CD4-positive, alpha-beta T cell treated with Interferon alpha-2 for 1 hour (primary cell): ENCODE measurements around the gene RTN4RL1.

ENCODE experiments used
- DNase-seq, 2 donors: peaks; one replicate each; pipeline ENCODE4 v3.0.0-alpha.2; 2020 to 2022

The RTN4RL1 gene

GRCh38 chr17:2059547-2060384, 34.6 kb upstream of the RTN4RL1 start:
- no peak for DNase-seq

GRCh38 chr17:2058586-2059546, 33.7 kb upstream of the RTN4RL1 start:
- peak; percentile 65 to 71 for DNase-seq

DNA sequence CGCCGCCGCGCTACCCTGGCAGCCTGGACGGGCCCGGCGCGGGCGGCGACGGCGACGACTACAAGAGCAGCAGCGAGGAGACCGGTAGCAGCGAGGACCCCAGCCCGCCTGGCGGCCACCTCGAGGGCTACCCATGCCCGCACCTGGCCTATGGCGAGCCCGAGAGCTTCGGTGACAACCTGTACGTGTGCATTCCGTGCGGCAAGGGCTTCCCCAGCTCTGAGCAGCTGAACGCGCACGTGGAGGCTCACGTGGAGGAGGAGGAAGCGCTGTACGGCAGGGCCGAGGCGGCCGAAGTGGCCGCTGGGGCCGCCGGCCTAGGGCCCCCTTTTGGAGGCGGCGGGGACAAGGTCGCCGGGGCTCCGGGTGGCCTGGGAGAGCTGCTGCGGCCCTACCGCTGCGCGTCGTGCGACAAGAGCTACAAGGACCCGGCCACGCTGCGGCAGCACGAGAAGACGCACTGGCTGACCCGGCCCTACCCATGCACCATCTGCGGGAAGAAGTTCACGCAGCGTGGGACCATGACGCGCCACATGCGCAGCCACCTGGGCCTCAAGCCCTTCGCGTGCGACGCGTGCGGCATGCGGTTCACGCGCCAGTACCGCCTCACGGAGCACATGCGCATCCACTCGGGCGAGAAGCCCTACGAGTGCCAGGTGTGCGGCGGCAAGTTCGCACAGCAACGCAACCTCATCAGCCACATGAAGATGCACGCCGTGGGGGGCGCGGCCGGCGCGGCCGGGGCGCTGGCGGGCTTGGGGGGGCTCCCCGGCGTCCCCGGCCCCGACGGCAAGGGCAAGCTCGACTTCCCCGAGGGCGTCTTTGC, 32.8 kb upstream of the RTN4RL1 start:
- peak in 1 of 2 donors; percentile 23 for DNase-seq

- no peak for DNase-seq
These were observed 32.1 kb upstream of the RTN4RL1 start for GRCh38 chr17:2057175-2057759.

DNA sequence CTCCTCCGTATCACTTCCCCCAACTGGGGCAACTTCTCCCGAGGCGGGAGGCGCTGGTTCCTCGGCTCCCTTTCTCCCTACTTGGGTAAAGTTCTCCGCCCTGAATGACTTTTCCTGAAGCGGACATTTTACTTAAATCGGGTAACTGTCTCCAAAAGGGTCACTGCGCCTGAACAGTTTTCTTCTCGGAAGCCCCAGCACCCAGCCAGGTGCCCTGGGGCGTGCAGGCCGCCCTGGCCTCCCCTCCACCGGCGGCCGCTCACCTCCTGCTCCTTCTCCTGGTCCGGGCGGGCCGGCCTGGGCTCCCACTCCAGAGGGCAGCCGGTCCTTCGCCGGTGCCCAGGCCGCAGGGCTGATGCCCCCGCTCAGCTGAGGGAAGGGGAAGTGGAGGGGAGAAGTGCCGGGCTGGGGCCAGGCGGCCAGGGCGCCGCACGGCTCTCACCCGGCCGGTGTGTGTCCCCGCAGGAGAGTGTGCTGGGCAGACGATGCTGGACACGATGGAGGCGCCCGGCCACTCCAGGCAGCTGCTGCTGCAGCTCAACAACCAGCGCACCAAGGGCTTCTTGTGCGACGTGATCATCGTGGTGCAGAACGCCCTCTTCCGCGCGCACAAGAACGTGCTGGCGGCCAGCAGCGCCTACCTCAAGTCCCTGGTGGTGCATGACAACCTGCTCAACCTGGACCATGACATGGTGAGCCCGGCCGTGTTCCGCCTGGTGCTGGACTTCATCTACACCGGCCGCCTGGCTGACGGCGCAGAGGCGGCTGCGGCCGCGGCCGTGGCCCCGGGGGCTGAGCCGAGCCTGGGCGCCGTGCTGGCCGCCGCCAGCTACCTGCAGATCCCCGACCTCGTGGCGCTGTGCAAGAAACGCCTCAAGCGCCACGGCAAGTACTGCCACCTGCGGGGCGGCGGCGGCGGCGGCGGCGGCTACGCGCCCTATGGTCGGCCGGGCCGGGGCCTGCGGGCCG, 31.4 kb upstream of the RTN4RL1 start:
- DNase-seq: peak; percentile 41 to 57

DNA sequence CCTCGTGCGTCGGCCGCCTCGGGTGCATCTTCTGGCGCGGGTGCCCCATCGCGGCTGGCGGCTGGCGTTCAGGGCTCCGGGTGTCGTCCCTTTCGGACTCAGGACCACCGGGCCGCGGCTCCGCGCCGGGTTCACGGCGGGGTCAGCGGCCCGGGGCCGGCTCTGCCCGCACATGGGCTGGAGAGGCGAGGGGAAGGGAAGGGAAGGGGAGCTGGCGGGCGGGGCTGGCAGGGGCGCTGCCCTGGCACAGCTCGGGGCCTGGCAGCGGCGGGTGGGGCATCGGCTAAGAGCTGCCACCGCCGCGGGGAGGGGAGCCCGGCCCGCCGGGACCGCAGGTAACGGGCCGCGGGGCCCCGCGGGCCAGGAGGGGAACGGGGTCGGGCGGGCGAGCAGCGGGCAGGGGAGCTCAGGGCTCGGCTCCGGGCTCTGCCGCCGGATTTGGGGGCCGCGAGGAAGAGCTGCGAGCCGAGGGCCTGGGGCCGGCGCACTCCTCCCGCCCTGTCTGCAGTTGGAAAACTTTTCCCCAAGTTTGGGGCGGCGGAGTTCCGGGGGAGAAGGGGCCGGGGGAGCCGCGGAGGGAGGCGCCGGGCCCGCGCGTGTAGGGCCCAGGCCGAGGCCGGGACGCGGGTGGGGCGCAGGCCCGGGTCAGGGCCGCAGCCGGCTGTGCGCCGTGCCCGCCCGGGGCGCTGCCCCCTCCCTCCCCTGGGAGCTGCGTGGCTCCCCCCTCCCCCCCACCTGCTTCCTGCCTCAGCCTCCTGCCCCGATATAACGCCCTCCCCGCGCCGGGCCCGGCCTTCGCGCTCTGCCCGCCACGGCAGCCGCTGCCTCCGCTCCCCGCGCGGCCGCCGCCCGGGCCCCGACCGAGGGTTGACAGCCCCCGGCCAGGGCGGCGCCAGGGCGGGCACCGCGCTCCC, 30.4 kb upstream of the RTN4RL1 start:
- DNase-seq: peak in 1 of 2 donors; percentile 51

DNA sequence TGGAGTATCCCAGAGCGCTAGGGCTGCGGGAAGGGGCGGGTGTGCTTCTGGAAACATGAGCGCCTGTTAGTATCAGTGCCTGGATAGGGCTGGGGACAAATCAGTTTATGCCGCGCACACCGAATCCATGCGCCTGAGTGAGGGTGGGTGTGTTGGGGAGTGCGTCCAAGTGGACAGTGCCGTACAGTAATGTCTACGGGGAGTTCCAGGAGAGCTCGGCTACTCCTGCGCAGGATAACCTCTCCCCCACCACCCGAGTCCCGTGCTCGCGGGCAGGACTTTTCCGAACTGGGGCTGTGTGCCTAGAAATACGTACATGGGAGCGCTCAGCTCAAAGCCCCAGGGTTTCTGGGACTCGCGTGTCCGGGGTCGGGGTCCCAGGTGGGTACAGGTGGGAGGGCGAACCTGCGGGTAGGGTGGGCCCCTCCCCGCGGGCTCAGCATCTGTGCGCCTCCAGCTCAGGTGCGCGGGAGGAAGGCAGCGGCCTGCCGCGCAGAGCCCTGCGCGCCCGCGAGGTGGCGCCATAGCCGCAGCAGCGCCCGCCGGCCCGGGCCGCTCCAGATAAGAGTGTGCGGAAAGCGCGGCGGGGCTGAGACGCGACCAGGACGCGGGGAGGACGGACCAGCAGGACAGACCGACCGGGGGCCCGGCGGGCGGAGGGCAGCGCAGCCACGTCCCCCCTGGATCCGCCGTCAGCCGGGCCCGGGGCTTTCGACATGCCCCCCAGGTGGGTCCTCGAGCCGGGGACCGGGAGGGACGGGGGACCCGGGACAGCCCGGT, 29.6 kb upstream of the RTN4RL1 start, which contains the start of gene HIC1:
TSS of gene HIC1 (plus strand) at position 592 of the 780 bp plus-strand sequence. CDS start 1,588 bp downstream, outside the sequence.
- peak; percentile 74 to 85 for DNase-seq

GRCh38 chr17:2054262-2054511, 29.1 kb upstream of the RTN4RL1 start:
- DNase-seq: no peak

DNA sequence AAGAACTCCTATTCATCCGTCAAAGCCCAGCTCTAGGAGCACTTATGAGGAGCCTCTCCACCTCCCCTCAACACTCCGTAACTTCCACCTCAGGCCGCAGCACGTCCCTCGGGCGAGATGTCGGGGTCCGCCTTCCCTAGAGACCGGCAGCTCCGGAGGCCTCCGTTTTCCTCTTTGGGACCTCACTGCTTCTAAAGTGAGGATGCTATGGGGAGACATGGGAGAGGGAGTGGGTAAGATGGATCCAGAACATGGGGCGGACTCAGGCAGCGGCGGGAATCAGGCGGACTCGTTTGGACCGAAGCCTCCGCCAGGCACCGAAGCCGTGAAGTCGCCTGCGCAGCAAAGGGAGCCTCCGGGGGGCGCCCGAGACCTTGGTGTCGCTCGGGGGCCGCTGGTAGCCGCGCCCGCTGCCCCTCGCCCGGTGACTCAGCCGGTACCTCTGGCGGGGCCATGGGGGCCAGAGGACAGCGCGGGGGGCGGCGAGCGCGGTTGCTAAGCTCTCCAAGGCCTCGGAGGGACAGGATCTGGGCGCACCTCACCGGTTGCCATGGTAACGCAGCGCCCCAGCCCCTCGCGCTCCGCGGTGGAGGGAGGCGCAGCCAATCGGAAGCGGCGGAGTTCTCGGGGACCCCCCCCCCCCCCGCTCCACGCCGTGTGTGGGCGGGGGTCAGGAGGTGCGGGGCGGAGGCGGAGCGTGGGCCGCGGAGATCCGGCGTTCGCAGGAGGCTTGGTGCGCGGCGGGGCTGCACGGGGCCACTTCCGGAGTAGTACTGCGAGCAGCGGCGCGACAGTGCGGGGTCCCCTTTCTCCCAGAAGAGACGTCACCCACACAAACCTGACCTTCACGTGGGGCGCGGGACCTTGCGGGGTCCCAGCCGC, 28.5 kb upstream of the RTN4RL1 start:
- DNase-seq: peak; percentile 79 to 88

GRCh38 chr17:2051933-2052559, 26.9 kb upstream of the RTN4RL1 start:
- no peak for DNase-seq

- peak in 1 of 2 donors; percentile 38 for DNase-seq
These were observed 26.2 kb upstream of the RTN4RL1 start for GRCh38 chr17:2051061-2051932.

- DNase-seq: peak; percentile 70 to 85
These were observed 25.3 kb upstream of the RTN4RL1 start for GRCh38 chr17:2050300-2051060.

DNA sequence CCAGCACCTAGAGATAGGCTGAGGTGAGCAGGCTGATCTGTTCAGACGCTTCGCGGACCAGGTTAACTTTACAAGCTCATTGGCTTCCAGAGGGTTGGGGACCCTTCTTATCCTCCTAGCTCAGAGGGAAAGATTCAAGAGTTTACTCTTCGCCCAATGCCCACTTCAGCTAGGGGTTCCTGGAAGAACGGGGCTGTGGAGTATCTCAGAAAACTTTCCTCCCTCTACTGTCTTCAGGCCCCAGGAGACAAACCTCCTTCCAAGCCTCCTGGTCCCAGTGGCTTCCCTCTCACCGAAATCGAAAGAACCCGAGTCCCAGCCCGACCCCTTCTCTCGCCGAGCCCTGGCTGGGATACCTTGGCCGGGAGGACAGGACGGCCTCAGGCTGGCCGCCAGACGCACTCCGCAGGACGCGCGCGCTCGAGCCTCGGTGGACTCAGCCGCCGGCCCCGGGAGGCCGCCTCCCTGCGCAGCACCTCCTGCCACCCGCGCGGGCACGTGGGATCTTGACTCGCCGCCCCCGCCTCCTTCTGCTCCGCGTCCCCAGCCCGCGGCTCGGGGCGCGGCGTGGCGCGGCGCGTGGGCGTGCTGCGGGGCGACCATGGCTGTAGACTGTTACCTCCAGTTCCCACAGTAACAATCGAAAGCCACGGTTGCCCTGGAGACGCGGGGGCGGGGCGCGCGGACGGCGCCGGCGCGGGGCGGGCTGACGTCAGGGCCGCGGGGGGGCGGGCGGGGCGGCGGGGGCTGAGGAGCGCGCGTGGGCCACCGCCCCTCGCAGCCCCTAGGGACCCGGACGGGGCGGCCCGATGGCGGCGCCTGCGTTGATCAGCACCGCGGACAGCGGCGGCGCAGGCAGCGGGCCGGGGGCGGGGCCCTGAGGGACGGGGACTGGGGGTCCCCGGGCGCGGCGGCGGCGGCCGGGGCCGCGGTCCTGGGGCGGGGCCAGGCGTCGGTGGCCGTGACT, 24.5 kb upstream of the RTN4RL1 start:
- peak; percentile 90 to 95 for DNase-seq

- DNase-seq: no peak
These were observed 23.7 kb upstream of the RTN4RL1 start for GRCh38 chr17:2048805-2049204.

DNA sequence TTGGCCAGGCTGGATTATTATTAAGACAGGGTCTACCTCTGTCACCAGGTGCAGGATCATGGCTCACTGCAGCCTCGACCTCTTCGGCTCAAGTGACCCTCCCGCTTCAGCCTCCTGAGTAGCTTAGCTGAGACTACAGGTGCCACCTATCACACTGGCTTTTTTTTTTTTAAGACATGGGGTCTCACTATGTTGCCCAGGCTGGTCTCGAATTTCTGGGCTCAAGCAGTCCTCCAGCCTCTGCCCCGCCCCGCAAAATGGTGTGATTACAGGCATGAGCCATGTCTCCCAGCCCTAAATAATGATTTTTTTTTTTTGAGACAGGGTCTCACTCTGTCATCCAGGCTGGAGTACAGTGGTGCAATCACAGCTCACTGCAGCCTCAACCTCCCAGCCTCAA, 22.5 kb upstream of the RTN4RL1 start:
- DNase-seq: no peak
